Tibial artery (tissue), 4 donors: ENCODE measurements around the gene GALNT17.
A peak's percentile ranks its signal among the peaks of the same experiment; 100 is the strongest.

ENCODE experiments used
- DNase-seq, 2 donors: peaks; one replicate each; pipeline ENCODE4 v3.0.0-alpha.2; 2019
- H3K27ac ChIP-seq, 2 donors: fragments of 200-600 bp; sonication (generic) in 1 of 2; 1 replicate in 1 of 2; 2 replicates in 1 of 2; pipeline ENCODE4 v1.5.1; 2018 to 2019; ENCODE audit warnings: mild to moderate bottlenecking in 1 of 2
- H3K27me3 ChIP-seq, 2 donors: fragments of 200-600 bp; sonication (generic) in 1 of 2; one replicate each; pipeline versions ENCODE4 v1.5.1 to v1.6.0; 2016 to 2019
- H3K36me3 ChIP-seq, 3 donors: fragments of 200-600 bp; sonication (generic) in 2 of 3; one replicate each; pipeline ENCODE4 v1.5.1; 2016 to 2019; ENCODE audit warnings: mild to moderate bottlenecking in 2 of 3
- H3K4me1 ChIP-seq, 4 donors: fragments of 200-600 bp; sonication (generic) in 2 of 4; 1 replicate in 3 of 4; 2 replicates in 1 of 4; pipeline ENCODE4 v1.5.1; 2016 to 2019
- H3K4me3 ChIP-seq, 2 donors: fragments of 200-600 bp; sonication (generic) in 1 of 2; 1 replicate in 1 of 2; 2 replicates in 1 of 2; pipeline ENCODE4 v1.5.1; 2018 to 2019; ENCODE audit warnings: mild to moderate bottlenecking in 2 of 2
- H3K9me3 ChIP-seq, 3 donors: fragments of 200-600 bp; sonication (generic) in 1 of 3; one replicate each; pipeline ENCODE4 v1.5.1; 2016 to 2019
- CTCF ChIP-seq, 2 experiments: fragments of 200-600 bp in 1 of 2; fragments of 450-650 bp in 1 of 2; IDR thresholded peaks; one replicate each; pipeline ENCODE4 v1.5.1; 2017 to 2019; ENCODE audit warnings: antibody characterized with exemption in 2 of 2, mild to moderate bottlenecking in 1 of 2, moderate library complexity in 1 of 2
- intact Hi-C: fragments of 100-400 bp; cut with DNase I; formaldehyde crosslinking; loops from one replicate; pipeline ENCODE4 v1.15.0; 2023; ENCODE audit warnings: low total_unique reads

Gene GALNT17

GRCh38 chr7:71482284-71482683, 350.3 kb downstream of the GALNT17 start:
- no peaks in the 10 kb centered on the region for H3K9me3 ChIP-seq
- intact Hi-C loops, result no loop called here
- H3K4me3 ChIP-seq, result no peak overlapping the region
- H3K27me3 ChIP-seq, result no peaks in the 10 kb centered on the region
- H3K4me1 ChIP-seq, result peaks cover 0 to 33% (median 19%) of the 10 kb centered on the region in 4 donors
- DNase-seq, result no peak
- H3K36me3 ChIP-seq, result no peaks in the 10 kb centered on the region
- no peak overlapping the region for H3K27ac ChIP-seq
- no peak for TF ChIP-seq CTCF (IDR thresholded peaks at IDR 0.05)

GRCh38 chr7:71484380-71484779, 352.4 kb downstream of the GALNT17 start:
- TF ChIP-seq CTCF (IDR thresholded peaks at IDR 0.05), result no peak
- DNase-seq, result no peak
- intact Hi-C loops, result no loop called here
- Histone ChIP-seq H3K27me3 (no peaks in the 10 kb centered on the region), H3K27ac (no peak overlapping the region), H3K36me3 (no peaks in the 10 kb centered on the region), H3K4me1 (peaks cover 0 to 44% (median 19%) of the 10 kb centered on the region in 4 donors), H3K4me3 (no peak overlapping the region), H3K9me3 (no peaks in the 10 kb centered on the region)

- Histone ChIP-seq H3K27ac (no peak overlapping the region), H3K4me1 (peaks cover 0 to 32% (median 16%) of the 10 kb centered on the region in 4 donors), H3K36me3 (no peaks in the 10 kb centered on the region), H3K9me3 (no peaks in the 10 kb centered on the region), H3K27me3 (no peaks in the 10 kb centered on the region), H3K4me3 (no peak overlapping the region)
- TF ChIP-seq CTCF (IDR thresholded peaks at IDR 0.05), result no peak
- no peak for DNase-seq
- intact Hi-C loops, result no loop called here
Measured at GRCh38 chr7:71485586-71485985, 353.6 kb downstream of the GALNT17 start.

GRCh38 chr7:71486414-71486813, 354.5 kb downstream of the GALNT17 start:
- no peak overlapping the region for H3K4me3 ChIP-seq
- no peaks in the 10 kb centered on the region for H3K9me3 ChIP-seq
- DNase-seq, result no peak
- TF ChIP-seq CTCF (IDR thresholded peaks at IDR 0.05), result no peak
- H3K27me3 ChIP-seq, result no peaks in the 10 kb centered on the region
- H3K36me3 ChIP-seq, result no peaks in the 10 kb centered on the region
- peak overlapping the region in 1 of 2 donors; percentile 17 for H3K27ac ChIP-seq
- intact Hi-C loops, result no loop called here
- H3K4me1 ChIP-seq, result peaks cover 0 to 31% (median 12%) of the 10 kb centered on the region in 4 donors

GRCh38 chr7:71486856-71487628, 355.1 kb downstream of the GALNT17 start:
- Histone ChIP-seq H3K27me3 (no peaks in the 10 kb centered on the region), H3K4me3 (no peak overlapping the region), H3K27ac (peak overlapping the region; percentile 16 to 17), H3K36me3 (no peaks in the 10 kb centered on the region), H3K4me1 (peaks cover 0 to 28% (median 8%) of the 10 kb centered on the region in 4 donors), H3K9me3 (no peaks in the 10 kb centered on the region)
- DNase-seq, result peak; percentile 55 to 72
- no peak for TF ChIP-seq CTCF (IDR thresholded peaks at IDR 0.05)
- intact Hi-C loops, result no loop called here
